ENCODE results near the gene CEBPE.

The CEBPE gene

GRCh38 chr14:23071921-23072539, 47.0 kb downstream of the CEBPE start:
- no peak for DNase-seq (ENCODE audit: low read depth)
- H3K4me3 ChIP-seq (ENCODE audit: low read depth, low read length): peak overlapping the region; percentile 87
- TF ChIP-seq CTCF (IDR thresholded peaks at IDR 0.05; ENCODE audit: insufficient read depth, low read depth, low read length, missing control alignments): no peak

- TF ChIP-seq CTCF (IDR thresholded peaks at IDR 0.05; ENCODE audit: insufficient read depth, low read depth, low read length, missing control alignments): no peak
- peak overlapping the region; percentile 87 for H3K4me3 ChIP-seq (ENCODE audit: low read depth, low read length)
- peak; percentile 89 for DNase-seq (ENCODE audit: low read depth)
Measured at GRCh38 chr14:23071244-23071920, 47.7 kb downstream of the CEBPE start.

- H3K4me3 ChIP-seq (ENCODE audit: low read depth, low read length): peak overlapping the region; percentile 87
- no peak for TF ChIP-seq CTCF (IDR thresholded peaks at IDR 0.05; ENCODE audit: insufficient read depth, low read depth, low read length, missing control alignments)
- DNase-seq (ENCODE audit: low read depth): no peak
Measured at GRCh38 chr14:23070262-23071129, 48.6 kb downstream of the CEBPE start.

GRCh38 chr14:23069413-23069806, 49.6 kb downstream of the CEBPE start:
- H3K4me3 ChIP-seq (ENCODE audit: low read depth, low read length): no peak overlapping the region
- DNase-seq (ENCODE audit: low read depth): no peak
- no peak for TF ChIP-seq CTCF (IDR thresholded peaks at IDR 0.05; ENCODE audit: insufficient read depth, low read depth, low read length, missing control alignments)

- no peak overlapping the region for H3K4me3 ChIP-seq (ENCODE audit: low read depth, low read length)
- TF ChIP-seq CTCF (IDR thresholded peaks at IDR 0.05; ENCODE audit: insufficient read depth, low read depth, low read length, missing control alignments): peak; percentile 98
- DNase-seq (ENCODE audit: low read depth): peak; percentile 90
Measured at GRCh38 chr14:23068789-23069412, 50.2 kb downstream of the CEBPE start.

- H3K4me3 ChIP-seq (ENCODE audit: low read depth, low read length): no peak overlapping the region
- TF ChIP-seq CTCF (IDR thresholded peaks at IDR 0.05; ENCODE audit: insufficient read depth, low read depth, low read length, missing control alignments): no peak
- no peak for DNase-seq (ENCODE audit: low read depth)
Measured at GRCh38 chr14:23067847-23068788, 50.9 kb downstream of the CEBPE start.
